ENCODE measurements around the gene FANCL.

DNA sequence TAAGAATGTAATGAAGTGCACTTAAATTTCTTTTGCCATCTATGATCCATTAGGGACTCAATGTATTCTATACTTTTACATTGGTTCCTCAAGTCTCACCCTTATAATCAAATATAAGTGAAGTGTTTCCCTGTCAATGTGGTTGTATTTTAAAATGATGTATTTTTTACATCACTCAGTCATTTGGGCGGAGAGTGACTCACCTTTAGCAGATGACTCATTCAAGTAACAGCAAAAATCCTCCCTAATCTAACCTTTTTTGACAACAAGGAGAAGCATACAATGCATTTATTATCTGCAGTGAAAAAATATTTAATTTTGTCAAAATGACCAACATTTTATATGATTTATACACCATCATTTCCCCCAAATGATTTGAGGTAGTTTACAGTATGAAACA is 94.4 kb downstream of the FANCL start:
- no peak for TF ChIP-seq EP300 (IDR thresholded peaks at IDR 0.05)
- TF ChIP-seq, protein P1, sequence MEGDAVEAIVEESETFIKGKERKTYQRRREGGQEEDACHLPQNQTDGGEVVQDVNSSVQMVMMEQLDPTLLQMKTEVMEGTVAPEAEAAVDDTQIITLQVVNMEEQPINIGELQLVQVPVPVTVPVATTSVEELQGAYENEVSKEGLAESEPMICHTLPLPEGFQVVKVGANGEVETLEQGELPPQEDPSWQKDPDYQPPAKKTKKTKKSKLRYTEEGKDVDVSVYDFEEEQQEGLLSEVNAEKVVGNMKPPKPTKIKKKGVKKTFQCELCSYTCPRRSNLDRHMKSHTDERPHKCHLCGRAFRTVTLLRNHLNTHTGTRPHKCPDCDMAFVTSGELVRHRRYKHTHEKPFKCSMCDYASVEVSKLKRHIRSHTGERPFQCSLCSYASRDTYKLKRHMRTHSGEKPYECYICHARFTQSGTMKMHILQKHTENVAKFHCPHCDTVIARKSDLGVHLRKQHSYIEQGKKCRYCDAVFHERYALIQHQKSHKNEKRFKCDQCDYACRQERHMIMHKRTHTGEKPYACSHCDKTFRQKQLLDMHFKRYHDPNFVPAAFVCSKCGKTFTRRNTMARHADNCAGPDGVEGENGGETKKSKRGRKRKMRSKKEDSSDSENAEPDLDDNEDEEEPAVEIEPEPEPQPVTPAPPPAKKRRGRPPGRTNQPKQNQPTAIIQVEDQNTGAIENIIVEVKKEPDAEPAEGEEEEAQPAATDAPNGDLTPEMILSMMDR (IDR thresholded peaks at IDR 0.05) = no peak
